Activated T-helper 2 cell treated with anti-CD3 and anti-CD28 coated beads, Interferon-gamma antibody, Interleukin-2, Interleukin-4, amounts not matched to agents 10 μg/mL and 5 μg/mL and 100 μg/mL, durations not matched to agents 14 hours and 24 hours and 36 hours (primary cell): ENCODE measurements around the gene NPC1L1. TPM values are rescaled to one million over a fixed set of nuclear protein-coding genes. Genes with fewer than 3 reads are reported as not detected.
"Not testable (repeated sequence)": the region's sequence is repeated elsewhere in the genome, so short reads cannot be mapped to it uniquely, and the experiment has no call there.

Experiments
- DNase-seq: peaks from one replicate; pipeline ENCODE4 v3.0.0; 2021; ENCODE audit warnings: low spot score
- H3K27ac Mint-ChIP-seq: one replicate; pipeline ENCODE4 v1.8.0; 2021; ENCODE audit warnings: mixed read lengths
- H3K27me3 Mint-ChIP-seq: one replicate; pipeline ENCODE4 v1.8.0; 2021; ENCODE audit warnings: low read depth, mixed read lengths
- H3K36me3 Mint-ChIP-seq: one replicate; pipeline ENCODE4 v1.8.0; 2021; ENCODE audit warnings: low read depth, mixed read lengths
- H3K4me1 Mint-ChIP-seq: one replicate; pipeline ENCODE4 v1.8.0; 2021; ENCODE audit warnings: low read depth, mixed read lengths
- H3K4me3 Mint-ChIP-seq: one replicate; pipeline ENCODE4 v1.8.0; 2021; ENCODE audit warnings: low read depth, mild to moderate bottlenecking, moderate library complexity, mixed read lengths
- H3K9me3 Mint-ChIP-seq: one replicate; pipeline ENCODE4 v1.8.0; 2021; ENCODE audit warnings: mixed read lengths
- intact Hi-C: fragments of 100-400 bp; cut with micrococcal nuclease; formaldehyde crosslinking; loops from one replicate; pipeline ENCODE4 v1.15.1; 2023
- total RNA-seq: library from RNA; stranded (reverse); gene quantifications from 2 replicates; pipeline ENCODE4 v1.2.3, GENCODE V29; 2022

Gene NPC1L1
- total RNA-seq, 1 donor from 2014 or later, result not detected

- H3K9me3 Mint-ChIP-seq, result no peaks in the 10 kb centered on the region
- peak overlapping the region; percentile 90 for H3K4me3 Mint-ChIP-seq
- peak overlapping the region; percentile 85 for H3K27ac Mint-ChIP-seq
- peaks cover 27% of the 10 kb centered on the region for H3K4me1 Mint-ChIP-seq
- no peak for DNase-seq
- H3K36me3 Mint-ChIP-seq, result peaks cover 78% of the 10 kb centered on the region
- no peaks in the 10 kb centered on the region for H3K27me3 Mint-ChIP-seq
- intact Hi-C loops, result no loop called here
These were observed 31.6 kb upstream of the NPC1L1 start for GRCh38 chr7:44572771-44573170.

- no peaks in the 10 kb centered on the region for H3K9me3 Mint-ChIP-seq
- DNase-seq, result no peak
- H3K27ac Mint-ChIP-seq, result no peak overlapping the region
- H3K36me3 Mint-ChIP-seq, result peaks cover 90% of the 10 kb centered on the region
- no peaks in the 10 kb centered on the region for H3K27me3 Mint-ChIP-seq
- peaks cover 27% of the 10 kb centered on the region for H3K4me1 Mint-ChIP-seq
- intact Hi-C loops, result no loop called here
- no peak overlapping the region for H3K4me3 Mint-ChIP-seq
These were observed 28.8 kb upstream of the NPC1L1 start for GRCh38 chr7:44569959-44570358.

- no peak overlapping the region for H3K27ac Mint-ChIP-seq
- H3K27me3 Mint-ChIP-seq, result no peaks in the 10 kb centered on the region
- no peak overlapping the region for H3K4me3 Mint-ChIP-seq
- no peak for DNase-seq
- intact Hi-C loops, result no loop called here
- peaks cover 92% of the 10 kb centered on the region for H3K36me3 Mint-ChIP-seq
- H3K4me1 Mint-ChIP-seq, result peaks cover 18% of the 10 kb centered on the region
- no peaks in the 10 kb centered on the region for H3K9me3 Mint-ChIP-seq
These were observed 27.8 kb upstream of the NPC1L1 start for GRCh38 chr7:44568771-44569560.

GRCh38 chr7:44567884-44568283 is 26.8 kb upstream of the NPC1L1 start:
- Mint-ChIP-seq H3K9me3 (no peaks in the 10 kb centered on the region), H3K36me3 (peaks cover 87% of the 10 kb centered on the region), H3K27ac (no peak overlapping the region), H3K4me1 (peaks cover 15% of the 10 kb centered on the region), H3K27me3 (no peaks in the 10 kb centered on the region), H3K4me3 (no peak overlapping the region)
- DNase-seq, result no peak
- intact Hi-C loops, result no loop called here

GRCh38 chr7:44566680-44567079 is 25.6 kb upstream of the NPC1L1 start:
- no peak for DNase-seq
- H3K4me3 Mint-ChIP-seq, result no peak overlapping the region
- H3K27me3 Mint-ChIP-seq, result no peaks in the 10 kb centered on the region
- no peak overlapping the region for H3K27ac Mint-ChIP-seq
- H3K9me3 Mint-ChIP-seq, result no peaks in the 10 kb centered on the region
- H3K36me3 Mint-ChIP-seq, result peaks cover 75% of the 10 kb centered on the region
- intact Hi-C loops, result no loop called here
- peaks cover 8% of the 10 kb centered on the region for H3K4me1 Mint-ChIP-seq

- DNase-seq, result no peak
- peaks cover 8% of the 10 kb centered on the region for H3K4me1 Mint-ChIP-seq
- intact Hi-C loops, result loop anchor here (1.0 kb wide), 1 partner anchor 325 kb away; no protein-coding TSS in a partner anchor
- no peak overlapping the region for H3K4me3 Mint-ChIP-seq
- H3K9me3 Mint-ChIP-seq, result no peaks in the 10 kb centered on the region
- H3K27ac Mint-ChIP-seq, result peak overlapping the region; percentile 35
- peaks cover 68% of the 10 kb centered on the region for H3K36me3 Mint-ChIP-seq
- H3K27me3 Mint-ChIP-seq, result no peaks in the 10 kb centered on the region
These were observed 24.8 kb upstream of the NPC1L1 start for GRCh38 chr7:44565795-44566559.

GRCh38 chr7:44565097-44565794 is 24.1 kb upstream of the NPC1L1 start:
- peak; percentile 42 for DNase-seq
- Mint-ChIP-seq H3K4me3 (no peak overlapping the region), H3K27me3 (no peaks in the 10 kb centered on the region), H3K27ac (peak overlapping the region; percentile 35), H3K4me1 (peaks cover 8% of the 10 kb centered on the region), H3K9me3 (no peaks in the 10 kb centered on the region), H3K36me3 (peaks cover 62% of the 10 kb centered on the region)
- intact Hi-C loops, result loop anchor here (1.0 kb wide), 1 partner anchor 324 kb away; no protein-coding TSS in a partner anchor

GRCh38 chr7:44564606-44565005 is 23.5 kb upstream of the NPC1L1 start:
- H3K27ac Mint-ChIP-seq, result no peak overlapping the region
- H3K9me3 Mint-ChIP-seq, result no peaks in the 10 kb centered on the region
- intact Hi-C loops, result loop anchor here (1.0 kb wide), 1 partner anchor 323 kb away; no protein-coding TSS in a partner anchor
- H3K4me3 Mint-ChIP-seq, result no peak overlapping the region
- peaks cover 8% of the 10 kb centered on the region for H3K4me1 Mint-ChIP-seq
- no peaks in the 10 kb centered on the region for H3K27me3 Mint-ChIP-seq
- no peak for DNase-seq
- peaks cover 56% of the 10 kb centered on the region for H3K36me3 Mint-ChIP-seq

- Mint-ChIP-seq H3K36me3 (peaks cover 42% of the 10 kb centered on the region), H3K4me3 (no peak overlapping the region)
These were observed 22.1 kb upstream of the NPC1L1 start for GRCh38 chr7:44563171-44563679.

GRCh38 chr7:44562622-44562962 is 21.5 kb upstream of the NPC1L1 start:
- H3K27ac Mint-ChIP-seq, H3K9me3 Mint-ChIP-seq, intact Hi-C loops, H3K4me1 Mint-ChIP-seq, DNase-seq, H3K27me3 Mint-ChIP-seq, H3K4me3 Mint-ChIP-seq: not testable (repeated sequence)
- H3K36me3 Mint-ChIP-seq, result peaks cover 37% of the 10 kb centered on the region

More at GRCh38 chr7:44563171-44563679, 22.1 kb upstream of the NPC1L1 start:
- no peaks in the 10 kb centered on the region for H3K9me3 Mint-ChIP-seq
- intact Hi-C loops, result no loop called here
- H3K27me3 Mint-ChIP-seq, result no peaks in the 10 kb centered on the region
- DNase-seq, result no peak
- peaks cover 8% of the 10 kb centered on the region for H3K4me1 Mint-ChIP-seq
- no peak overlapping the region for H3K27ac Mint-ChIP-seq

GRCh38 chr7:44561962-44562621 is 21.0 kb upstream of the NPC1L1 start:
- Mint-ChIP-seq H3K27me3 (peaks cover 2% of the 10 kb centered on the region), H3K36me3 (peaks cover 32% of the 10 kb centered on the region), H3K9me3 (no peaks in the 10 kb centered on the region), H3K4me3 (no peak overlapping the region), H3K4me1 (peaks cover 6% of the 10 kb centered on the region), H3K27ac (no peak overlapping the region)
- intact Hi-C loops, result no loop called here
- DNase-seq, result no peak

GRCh38 chr7:44561481-44561880 is 20.4 kb upstream of the NPC1L1 start:
- peaks cover 2% of the 10 kb centered on the region for H3K27me3 Mint-ChIP-seq
- peaks cover 27% of the 10 kb centered on the region for H3K36me3 Mint-ChIP-seq
- no peaks in the 10 kb centered on the region for H3K9me3 Mint-ChIP-seq
- DNase-seq, result no peak
- H3K4me3 Mint-ChIP-seq, result no peak overlapping the region
- no peak overlapping the region for H3K27ac Mint-ChIP-seq
- intact Hi-C loops, result no loop called here
- H3K4me1 Mint-ChIP-seq, result peaks cover 5% of the 10 kb centered on the region
